ENCODE data around the gene ELP6. TPM values are rescaled to one million over a fixed set of nuclear protein-coding genes. Genes with fewer than 3 reads are reported as not detected.
"Not testable (repeated sequence)": the region's sequence is repeated elsewhere in the genome, so short reads cannot be mapped to it uniquely, and the experiment has no call there.

ELP6 gene
- total RNA-seq, 1 experiment from 2014 or later = 62.0 TPM

- POLR2A ChIA-PET = no interaction called here
- no peak overlapping the region; the same call in 1 of the 2 replicates for H3K27ac Mint-ChIP-seq
These were observed 43.9 kb downstream of the ELP6 start for GRCh38 chr3:47469616-47470015.

GRCh38 chr3:47468315-47468714, 45.2 kb downstream of the ELP6 start:
- ATAC-seq; CTCF ChIA-PET; H3K27ac Mint-ChIP-seq; DNase-seq (ENCODE audit: low spot score); POLR2A ChIA-PET; H3K27me3 Mint-ChIP-seq (ENCODE audit: low read depth); H3K4me1 Mint-ChIP-seq; H3K9me3 Mint-ChIP-seq; H3K4me3 Mint-ChIP-seq: not testable (repeated sequence)
- H3K36me3 Mint-ChIP-seq = peaks cover 14% of the 10 kb centered on the region

More at GRCh38 chr3:47469616-47470015, 43.9 kb downstream of the ELP6 start:
- no peak for ATAC-seq
- CTCF ChIA-PET = no interaction called here
- Mint-ChIP-seq H3K4me3 (no peak overlapping the region), H3K27me3 (ENCODE audit: low read depth) (no peaks in the 10 kb centered on the region), H3K4me1 (peaks cover 13% of the 10 kb centered on the region), H3K36me3 (peaks cover 14% of the 10 kb centered on the region), H3K9me3 (0 out of 2 replicates have a peak, but pooled peaks cover 3% of the 10 kb centered on the region)
- TF ChIP-seq ATF2 (CRISPR knock-in tag; IDR thresholded peaks at IDR 0.05; ENCODE audit: borderline replicate concordance, low read depth) (no peak), PREB (CRISPR knock-in tag; IDR thresholded peaks at IDR 0.05; ENCODE audit: borderline replicate concordance) (no peak), E2F5 (CRISPR knock-in tag; IDR thresholded peaks at IDR 0.05) (no peak), CDX4 (CRISPR knock-in tag; IDR thresholded peaks at IDR 0.05; ENCODE audit: borderline replicate concordance) (no peak), ZNF138 (CRISPR knock-in tag; conservative IDR thresholded peaks at IDR 0.05) (no peak), CBFB (CRISPR knock-in tag; IDR thresholded peaks at IDR 0.05; ENCODE audit: low read depth) (no peak), ZNF416 (CRISPR knock-in tag; IDR thresholded peaks at IDR 0.05) (no peak), CREB1 (CRISPR knock-in tag; IDR thresholded peaks at IDR 0.05) (no peak), ZNF121 (CRISPR knock-in tag; IDR thresholded peaks at IDR 0.05) (no peak), NFYB (CRISPR knock-in tag; conservative IDR thresholded peaks at IDR 0.05; ENCODE audit: low read depth) (no peak), ZMAT4 (CRISPR knock-in tag; IDR thresholded peaks at IDR 0.05) (no peak), GABPB1 (CRISPR knock-in tag; IDR thresholded peaks at IDR 0.05) (no peak), AR (CRISPR knock-in tag; IDR thresholded peaks at IDR 0.05) (no peak), TEAD1 (CRISPR knock-in tag; IDR thresholded peaks at IDR 0.05) (no peak), ATF3 (CRISPR knock-in tag; conservative IDR thresholded peaks at IDR 0.05) (no peak)
- DNase-seq (ENCODE audit: low spot score) = no peak

Measured in WTC11 (cell line).